ENCODE measurements around the gene ACOT8.
A peak's percentile ranks its signal among the peaks of the same experiment; 100 is the strongest.
"Not testable (repeated sequence)": the region's sequence is repeated elsewhere in the genome, so short reads cannot be mapped to it uniquely, and the experiment has no call there.

The ACOT8 gene

DNA sequence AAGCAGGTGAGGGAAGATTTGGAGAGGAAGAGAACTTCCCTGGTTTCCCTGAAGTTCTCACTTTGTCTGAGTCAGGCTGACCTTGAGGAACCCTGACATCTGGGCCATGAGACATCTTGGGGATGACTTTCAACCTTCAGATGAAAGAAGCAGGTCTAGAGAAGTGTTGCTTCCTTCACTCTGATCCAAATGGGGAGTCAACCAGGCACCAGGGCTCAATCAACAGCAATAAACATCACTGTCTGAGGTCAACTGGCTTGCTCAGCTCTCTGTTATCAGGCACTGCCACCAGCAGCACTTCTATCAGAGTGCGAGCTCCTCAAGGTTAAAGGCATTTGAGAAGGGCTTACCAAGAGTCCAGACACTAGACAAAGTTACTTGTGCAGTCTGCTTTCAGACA lies 6.3 kb downstream of the ACOT8 start:
- no peak for DNase-seq

GRCh38 chr20:45850238-45850637 lies 7.0 kb downstream of the ACOT8 start:
- DNase-seq = no peak

DNA sequence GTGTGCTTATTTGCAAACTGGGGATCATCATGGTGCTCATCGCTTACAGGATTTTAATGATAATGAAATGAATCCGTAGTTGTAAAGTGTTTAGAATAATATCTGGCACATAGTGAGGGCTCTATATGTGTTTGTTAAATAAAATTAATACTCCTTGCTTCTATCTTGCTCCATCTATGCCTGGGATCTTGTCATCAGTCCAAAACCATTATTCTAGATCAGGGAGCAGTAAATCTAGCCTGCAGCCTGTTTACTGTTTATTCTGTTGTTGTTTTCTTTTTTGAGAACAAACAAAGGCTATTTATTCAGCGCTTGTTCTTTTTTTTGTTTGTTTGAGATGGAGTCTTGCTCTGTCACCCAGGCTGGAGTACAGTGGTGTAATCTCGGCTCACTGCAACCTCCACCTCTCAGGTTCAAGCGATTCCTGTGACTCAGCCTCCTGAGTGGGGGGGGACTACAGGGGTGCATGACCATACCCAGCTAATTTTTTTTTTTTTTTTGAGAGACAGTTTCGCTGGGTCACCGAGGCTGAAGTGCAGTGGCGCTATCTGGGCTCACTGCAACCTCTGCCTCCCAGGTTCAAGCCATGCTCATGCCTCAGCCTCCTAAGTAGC lies 8.1 kb downstream of the ACOT8 start:
- no peak for DNase-seq

DNA sequence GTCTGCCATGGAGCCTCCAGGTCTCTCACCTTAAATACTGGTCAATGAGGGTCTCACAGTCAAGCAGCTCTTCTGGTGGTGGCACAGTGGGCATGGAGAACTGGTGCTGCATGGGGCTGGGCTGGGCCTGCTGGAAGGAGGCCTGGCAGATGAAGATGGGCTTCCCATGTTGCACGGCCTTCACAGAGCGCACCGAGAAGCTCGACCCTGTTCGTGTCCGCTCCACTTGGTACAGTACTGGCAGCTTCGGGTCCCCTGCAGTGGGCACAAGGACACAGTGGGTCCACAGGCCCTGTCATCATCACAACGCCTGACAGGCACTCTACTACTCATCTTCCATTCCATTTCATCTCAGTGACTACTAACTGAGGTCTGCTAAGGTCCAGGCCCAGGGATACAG lies 8.8 kb downstream of the ACOT8 start:
- DNase-seq = no peak

DNA sequence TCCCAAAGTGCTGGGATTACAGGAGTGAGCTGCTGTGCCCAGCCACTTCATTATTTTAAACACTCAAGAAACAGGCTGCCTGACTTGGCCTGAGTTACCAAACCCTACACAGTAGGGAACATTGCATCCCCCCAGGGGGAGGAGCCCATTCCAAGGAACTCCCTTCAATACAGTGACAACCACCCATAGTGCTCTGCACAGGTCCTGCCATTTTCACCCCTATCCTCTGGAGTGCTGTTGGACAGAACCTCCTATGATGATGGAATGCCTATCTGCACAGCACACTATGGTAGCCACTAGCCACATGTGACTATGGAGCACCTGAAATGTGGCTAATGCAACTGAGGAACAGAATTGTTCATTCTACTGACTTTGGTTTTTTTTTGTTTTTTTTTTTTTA lies 11.7 kb downstream of the ACOT8 start:
- DNase-seq = no peak

GRCh38 chr20:45843506-45843905 lies 13.7 kb downstream of the ACOT8 start:
- DNase-seq = peak; percentile 17

DNA sequence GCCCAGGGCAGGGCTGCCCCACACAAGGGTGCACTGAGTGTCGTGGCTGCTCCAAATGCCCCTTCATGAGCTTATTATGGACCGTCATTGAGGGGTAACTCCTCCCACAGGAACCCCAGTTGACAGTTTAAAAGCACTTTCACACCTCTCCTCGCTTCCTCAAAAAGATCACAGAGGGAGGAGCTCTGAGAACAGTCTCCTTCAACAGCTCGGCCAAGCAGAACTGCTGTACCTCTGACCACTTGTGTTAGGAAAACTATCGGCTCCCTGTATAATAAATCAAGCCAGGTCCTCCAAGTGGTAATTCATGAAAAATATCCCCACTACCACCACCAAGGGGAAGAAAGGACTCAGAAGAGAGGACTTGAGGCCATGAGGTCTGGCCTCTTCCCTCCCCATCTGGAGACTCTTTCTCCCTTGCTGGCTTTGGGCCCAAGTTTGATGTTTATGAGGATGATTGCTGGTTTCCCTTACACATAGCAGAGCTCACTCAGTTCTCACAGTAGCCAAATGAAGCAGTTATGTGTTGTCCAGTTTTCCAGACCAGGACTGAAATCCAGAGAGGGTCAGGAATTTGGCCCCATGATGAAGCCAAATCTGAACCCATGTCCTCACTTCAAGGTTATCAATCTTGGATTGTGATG lies 14.9 kb downstream of the ACOT8 start:
- peak; percentile 34 for DNase-seq

DNA sequence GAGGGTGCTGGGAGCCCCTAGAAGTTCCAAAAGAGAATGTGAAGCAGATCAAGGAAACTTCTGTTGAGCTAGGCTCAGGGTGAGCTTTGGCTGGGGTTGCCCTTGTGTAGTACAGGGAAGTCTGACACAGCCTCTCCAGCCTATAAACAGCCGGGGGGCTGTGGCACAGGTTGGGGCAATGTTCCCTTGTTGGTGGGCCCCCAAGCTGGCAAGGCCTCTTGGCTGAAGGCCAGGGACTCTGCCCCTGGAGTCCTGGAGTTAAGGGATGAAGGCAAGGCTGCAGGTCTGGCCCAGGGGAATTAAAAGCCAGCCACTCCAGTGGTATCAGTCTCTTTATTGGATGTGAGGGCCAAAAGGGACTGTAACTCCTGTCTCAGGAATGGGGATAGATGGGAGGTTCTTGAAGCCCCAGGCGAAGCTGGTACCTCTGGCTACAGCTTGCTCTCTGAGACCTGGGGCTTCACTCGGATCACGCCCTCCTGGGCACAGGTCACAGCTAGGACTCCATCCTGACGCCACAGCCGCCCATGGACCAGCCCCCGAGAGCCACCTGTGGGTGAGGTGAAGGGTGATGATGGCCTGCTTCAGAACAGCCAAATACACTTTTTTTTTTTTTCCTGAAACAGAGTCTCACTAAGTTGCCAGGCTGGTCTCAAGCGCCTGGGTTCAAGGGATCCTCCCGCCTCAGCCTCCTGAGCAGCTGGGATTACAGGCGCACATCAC lies 15.6 kb downstream of the ACOT8 start:
- DNase-seq = peak; percentile 24

DNA sequence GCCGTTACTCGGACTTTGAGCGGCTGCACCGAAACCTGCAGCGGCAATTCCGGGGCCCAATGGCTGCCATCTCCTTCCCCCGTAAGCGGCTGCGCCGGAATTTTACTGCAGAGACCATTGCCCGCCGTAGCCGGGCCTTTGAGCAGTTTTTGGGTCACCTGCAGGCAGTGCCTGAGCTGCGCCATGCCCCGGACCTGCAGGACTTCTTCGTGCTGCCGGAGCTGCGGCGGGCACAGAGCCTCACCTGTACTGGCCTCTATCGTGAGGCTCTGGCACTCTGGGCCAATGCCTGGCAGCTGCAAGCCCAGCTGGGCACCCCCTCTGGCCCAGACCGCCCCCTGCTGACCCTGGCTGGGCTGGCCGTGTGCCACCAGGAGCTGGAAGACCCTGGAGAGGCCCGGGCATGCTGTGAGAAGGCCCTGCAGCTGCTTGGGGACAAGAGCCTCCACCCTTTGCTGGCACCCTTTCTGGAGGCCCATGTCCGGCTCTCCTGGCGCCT lies 16.4 kb downstream of the ACOT8 start:
- DNase-seq = peak; percentile 40

DNA sequence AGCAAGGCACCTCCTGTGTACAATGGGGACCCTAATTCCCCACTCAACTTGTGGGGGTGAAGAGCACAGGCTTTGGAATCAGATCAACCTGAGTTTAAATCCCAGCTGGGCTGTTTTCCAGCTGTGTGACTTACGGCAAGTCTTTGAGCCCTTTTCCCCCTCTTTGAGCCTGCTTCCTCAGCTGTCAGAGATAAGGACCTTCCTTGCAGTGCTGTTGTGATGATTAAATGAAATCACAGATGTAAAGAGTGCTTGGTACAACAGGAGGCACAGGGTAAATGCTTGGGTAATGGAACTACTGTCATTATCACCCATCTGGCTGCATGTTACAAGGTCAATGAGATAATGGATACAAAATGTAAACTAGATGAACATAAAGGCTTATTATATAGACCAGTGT lies 20.4 kb downstream of the ACOT8 start:
- DNase-seq = no peak

DNA sequence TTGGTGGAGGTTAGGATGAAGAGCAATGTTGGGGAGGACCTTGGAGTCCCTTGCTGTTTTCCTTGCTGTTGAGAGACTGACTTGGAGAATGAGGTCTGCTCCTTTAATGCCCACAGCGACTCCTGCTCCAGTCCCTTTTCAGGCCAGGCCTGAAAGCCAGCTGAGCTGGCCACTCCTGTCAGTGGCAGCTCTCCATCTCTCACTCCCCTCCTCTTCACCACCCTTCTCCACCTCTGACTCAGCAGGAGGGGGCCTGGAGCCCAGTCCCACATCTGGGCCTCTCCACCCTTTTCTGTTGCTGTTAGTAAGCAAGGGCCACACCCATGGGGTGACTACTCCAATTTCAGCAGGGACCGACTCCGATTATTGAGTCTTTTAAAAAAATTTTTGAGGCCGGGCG lies 21.4 kb downstream of the ACOT8 start:
- no peak for DNase-seq

GRCh38 chr20:45835329-45835765 lies 21.8 kb downstream of the ACOT8 start:
- no peak for DNase-seq

- no peak for DNase-seq
Measured at GRCh38 chr20:45834797-45835161, 22.4 kb downstream of the ACOT8 start.

DNA sequence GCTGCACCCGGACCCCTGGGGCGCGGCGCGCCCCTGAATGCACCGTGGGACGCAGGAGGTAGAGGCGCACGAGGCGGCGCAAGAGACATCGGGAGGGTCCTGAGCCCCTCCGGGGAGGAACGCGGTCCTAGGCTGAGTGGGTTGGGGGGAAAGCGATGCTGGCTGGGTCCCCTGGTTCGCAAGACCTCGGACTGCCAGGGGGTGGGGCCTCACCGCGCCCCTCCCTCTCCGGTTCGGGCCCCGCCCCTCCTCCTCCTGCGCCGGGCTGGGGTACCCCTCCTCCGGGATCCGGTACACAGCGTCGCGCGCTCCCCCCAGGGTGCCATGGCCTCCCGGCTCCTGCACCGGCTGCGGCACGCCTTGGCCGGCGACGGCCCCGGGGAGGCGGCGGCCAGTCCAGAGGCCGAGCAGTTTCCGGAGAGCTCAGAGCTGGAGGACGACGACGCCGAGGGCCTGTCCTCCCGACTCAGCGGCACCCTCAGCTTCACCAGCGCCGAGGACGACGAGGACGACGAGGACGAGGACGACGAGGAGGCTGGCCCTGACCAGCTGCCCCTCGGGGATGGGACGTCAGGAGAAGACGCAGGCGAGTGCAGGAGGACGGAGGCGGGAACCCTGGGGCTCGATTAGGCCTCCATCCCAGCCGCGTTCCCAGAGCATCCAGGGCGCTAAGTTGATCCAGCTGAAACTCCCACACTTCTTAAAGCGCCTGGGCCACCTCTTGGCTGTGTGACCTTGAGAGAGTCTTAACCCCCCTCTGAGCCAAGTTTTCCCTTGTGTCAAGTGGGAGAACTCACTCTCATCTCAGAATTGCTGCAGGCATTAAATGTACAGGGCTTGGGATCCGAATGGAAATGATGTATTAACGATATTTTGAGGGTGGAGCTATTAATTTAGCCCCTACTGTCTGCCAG lies 23.1 kb downstream of the ACOT8 start:
- DNase-seq = peak; percentile 87

- DNase-seq = peak; percentile 89
Measured at GRCh38 chr20:45833030-45833882, 23.9 kb downstream of the ACOT8 start, which contains the start of gene SNX21. TSS of gene SNX21 (plus strand) at chr20:45833799. CDS start at chr20:45833920, 121 bp downstream.

DNA sequence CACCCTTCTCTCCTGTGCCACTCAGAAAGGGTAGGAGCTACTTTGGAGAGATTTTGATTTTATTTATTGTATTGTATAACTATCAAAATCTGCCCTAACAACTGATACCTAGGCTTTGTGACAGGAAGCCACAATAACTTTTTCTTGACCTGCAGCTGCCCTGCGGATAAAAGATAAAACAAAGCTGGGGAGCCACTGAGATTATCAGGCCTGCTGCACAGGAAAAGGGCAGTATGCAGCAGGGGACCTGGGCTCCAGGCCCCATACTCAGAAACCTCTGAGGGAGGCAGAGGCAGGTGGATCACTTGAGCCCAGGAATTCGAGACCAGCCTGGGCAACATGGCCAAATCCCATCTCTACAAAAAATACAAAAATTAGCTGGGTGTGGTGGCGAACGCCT lies 24.6 kb downstream of the ACOT8 start:
- DNase-seq = no peak

- DNase-seq = not testable (repeated sequence)
Measured at GRCh38 chr20:45829673-45830106, 27.5 kb downstream of the ACOT8 start.

DNA sequence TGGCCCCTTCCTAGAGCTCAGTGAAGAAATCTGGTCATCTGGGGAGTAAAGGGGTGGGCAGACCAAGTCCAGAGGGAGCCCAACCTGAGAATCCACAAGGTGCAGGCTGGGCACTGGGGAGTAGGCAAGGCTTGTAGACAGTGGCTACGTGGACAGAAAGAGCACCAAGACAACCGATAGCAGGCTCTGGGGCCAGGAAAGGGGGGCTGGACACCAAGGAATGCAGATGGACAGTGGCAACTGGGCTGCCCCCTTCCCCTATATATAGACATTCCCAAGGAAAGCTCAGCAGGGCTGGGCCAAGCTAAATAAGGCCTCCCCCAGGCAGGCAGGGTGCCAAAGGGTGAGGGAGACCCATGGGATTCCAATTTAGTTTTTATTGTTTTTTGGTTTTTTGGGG lies 28.6 kb downstream of the ACOT8 start:
- peak; percentile 86 for DNase-seq

DNA sequence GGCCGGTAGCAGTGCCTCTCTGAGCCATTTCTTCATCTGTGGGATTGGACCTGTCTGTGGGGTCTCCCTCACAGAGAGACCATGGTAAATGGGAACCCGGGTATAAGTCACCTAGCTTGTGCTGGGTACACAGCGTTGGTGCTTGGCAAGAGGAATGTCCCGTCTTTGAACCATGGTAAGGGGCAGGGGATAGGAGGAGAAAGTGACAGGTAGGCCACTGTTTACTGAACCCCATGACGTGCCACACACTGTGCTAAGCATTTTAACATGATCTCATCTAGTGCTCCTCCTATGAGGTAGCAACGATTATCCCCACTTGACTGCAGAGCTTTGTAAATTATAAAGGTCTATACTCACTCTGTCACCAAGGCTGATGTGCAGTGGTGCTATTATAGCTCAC lies 29.5 kb downstream of the ACOT8 start:
- DNase-seq = no peak

DNA sequence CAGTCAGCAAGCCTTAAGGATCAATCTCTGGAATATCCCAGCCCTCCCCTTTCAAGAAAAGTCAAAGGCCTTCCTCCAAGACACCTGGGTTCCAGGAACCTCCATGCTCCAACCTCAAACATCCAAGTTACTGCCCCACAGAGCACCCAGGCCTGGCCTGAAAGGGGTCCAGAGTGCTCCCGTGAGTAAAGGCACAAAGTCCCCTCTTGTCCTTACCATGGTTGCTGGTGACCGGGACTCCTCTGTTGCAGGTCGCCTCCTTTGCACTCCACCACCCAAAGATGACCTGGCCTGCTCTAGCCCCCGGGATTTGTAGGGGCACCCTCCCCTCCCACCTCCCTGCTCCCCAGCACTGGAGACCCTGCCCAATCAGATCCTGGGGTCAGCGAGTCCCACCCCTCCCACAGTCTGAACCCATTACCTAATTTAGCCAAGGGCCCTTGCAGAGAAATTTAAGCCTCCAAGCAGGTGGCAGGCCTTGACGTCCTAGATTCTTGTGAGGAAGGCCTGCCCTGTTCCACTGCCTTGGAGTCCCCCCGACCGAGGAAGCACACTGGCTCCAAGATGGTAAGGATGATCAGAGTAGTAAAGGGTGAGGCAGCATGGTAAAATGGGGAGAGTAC lies 30.1 kb downstream of the ACOT8 start, which contains the start of gene TNNC2:
Gene TNNC2, minus strand, starts transcription at position 283 of the 623 bp plus-strand sequence. Its CDS starts 64 bp downstream, at position 219.
- DNase-seq = peak; percentile 60

DNA sequence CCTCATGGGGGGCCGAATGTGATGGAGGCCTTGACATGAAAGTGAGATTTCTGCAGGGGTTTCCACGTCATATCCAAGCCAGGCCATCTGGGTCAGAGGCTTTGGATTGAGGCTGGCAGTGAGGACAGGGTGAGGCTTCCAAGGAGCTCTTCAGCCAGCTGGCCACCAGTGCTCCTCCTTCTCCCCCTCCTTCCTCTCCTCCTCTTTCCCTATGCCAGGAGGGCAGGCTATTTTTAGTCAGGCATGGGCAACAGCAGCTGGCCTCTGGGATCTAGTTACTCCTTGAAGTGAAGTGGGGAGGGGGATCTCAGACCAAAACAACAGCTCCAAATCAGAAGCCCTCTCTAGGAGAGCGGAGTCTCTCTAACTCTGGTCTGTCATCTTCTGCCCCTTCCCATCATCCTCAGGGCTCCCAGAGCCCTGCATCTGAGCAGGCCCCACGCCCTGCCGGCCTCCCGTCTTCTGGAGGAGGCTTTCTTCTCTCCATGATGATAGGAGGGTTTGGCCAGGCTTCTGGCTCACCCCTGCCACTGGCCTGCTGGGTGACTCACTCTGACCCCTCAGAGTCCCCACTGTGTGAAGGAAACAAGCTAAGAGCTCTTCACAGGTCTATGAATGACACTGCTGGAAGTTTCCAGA lies 30.7 kb downstream of the ACOT8 start:
- peak; percentile 70 for DNase-seq
